ENCODE data around the gene STOML1.

GRCh38 chr15:73937726-73938125 is 54.4 kb downstream of the STOML1 start:
- TF ChIP-seq CTCF (IDR thresholded peaks at IDR 0.05; ENCODE audit: poor library complexity, severe bottlenecking), result no peak
- TF ChIP-seq POLR2AphosphoS5 (IDR thresholded peaks at IDR 0.05), result no peak
- no peak for TF ChIP-seq TAF1 (IDR thresholded peaks at IDR 0.05; ENCODE audit: low read depth)

Data from neural cell (in vitro differentiated cells).